Ascending aorta (tissue), 2 donors: ENCODE results near the gene ITPKB. TPM values are rescaled to one million over a fixed set of nuclear protein-coding genes. Genes with fewer than 3 reads are reported as not detected.
A peak's percentile ranks its signal among the peaks of the same experiment; 100 is the strongest.

Experiments used
- DNase-seq, 2 donors: peaks; one replicate each; pipeline ENCODE4 v3.0.0-alpha.2; 2019; ENCODE audit warnings: low spot score in 2 of 2
- H3K27ac ChIP-seq, 2 donors: fragments of 200-600 bp; sonication (generic); one replicate each; pipeline ENCODE4 v1.5.1; 2016 to 2017; ENCODE audit warnings: mild to moderate bottlenecking in 1 of 2
- H3K27me3 ChIP-seq: fragments of 200-600 bp; sonication (generic); one replicate; pipeline ENCODE4 v1.5.1; 2017
- H3K36me3 ChIP-seq, 2 donors: fragments of 200-600 bp; sonication (generic); one replicate each; pipeline ENCODE4 v1.5.1; 2016
- H3K4me1 ChIP-seq, 2 donors: fragments of 200-600 bp; sonication (generic); one replicate each; pipeline ENCODE4 v1.5.1; 2016 to 2017; ENCODE audit warnings: mild to moderate bottlenecking in 1 of 2
- H3K4me3 ChIP-seq, 2 donors: fragments of 200-600 bp; sonication (generic); one replicate each; pipeline ENCODE4 v1.5.1; 2016 to 2017; ENCODE audit warnings: mild to moderate bottlenecking in 1 of 2
- H3K9me3 ChIP-seq, 2 donors: fragments of 200-600 bp; sonication (generic); one replicate each; pipeline ENCODE4 v1.5.1; 2016
- CTCF ChIP-seq, 3 experiments: fragments of 200-600 bp in 2 of 3; fragments of 450-650 bp in 1 of 3; sonication (generic) in 2 of 3; IDR thresholded peaks; one replicate each; pipeline ENCODE4 v1.5.1; 2016 to 2019; ENCODE audit warnings: antibody characterized with exemption in 3 of 3, mild to moderate bottlenecking in 1 of 3, moderate library complexity in 1 of 3
- intact Hi-C: fragments of 100-400 bp; cut with DNase I; formaldehyde crosslinking; loops from one replicate; pipeline ENCODE4 v1.15.1; 2023
- total RNA-seq: library from RNA; depleted of rRNA; stranded (reverse); fragments of >200 nt; gene quantifications from one replicate; pipeline ENCODE4 v1.1.0, GENCODE V29; 2016

Gene ITPKB
- total RNA-seq, result 27.5 TPM

GRCh38 chr1:226738995-226739695 is at the start of gene ITPKB:
TSS of gene ITPKB (minus strand) at chr1:226739282. CDS start at chr1:226737458, 1,824 bp downstream.
- intact Hi-C loops, result loop anchor here (2.0 to 5.0 kb wide), 4 partner anchors 36 to 192 kb away; partner anchors contain the start of gene STUM
- Histone ChIP-seq H3K27ac (peak within 1 kb of the TSS; percentile 75 to 93), H3K36me3 (no peaks in the 10 kb centered on the region), H3K4me1 (peaks cover 25 to 36% of the 10 kb centered on the region in 2 donors), H3K27me3 (no peaks in the 10 kb centered on the region), H3K9me3 (no peaks in the 10 kb centered on the region), H3K4me3 (peak within 1 kb of the TSS; percentile 87 to 95)
- DNase-seq, result peak in 1 of 2 donors; percentile 70
- no peak for TF ChIP-seq CTCF (IDR thresholded peaks at IDR 0.05)

GRCh38 chr1:226787638-226788037 is 48.6 kb upstream of the ITPKB start:
- DNase-seq, result peak in 1 of 2 donors; percentile 1
- no peak for TF ChIP-seq CTCF (IDR thresholded peaks at IDR 0.05)
- H3K4me1 ChIP-seq, result no peaks in the 10 kb centered on the region
- no peak overlapping the region for H3K4me3 ChIP-seq
- no peak overlapping the region for H3K27ac ChIP-seq
- H3K27me3 ChIP-seq, result no peaks in the 10 kb centered on the region
- H3K36me3 ChIP-seq, result no peaks in the 10 kb centered on the region
- H3K9me3 ChIP-seq, result no peaks in the 10 kb centered on the region
- intact Hi-C loops, result no loop called here

GRCh38 chr1:226787071-226787470 is 48.0 kb upstream of the ITPKB start:
- Histone ChIP-seq H3K4me1 (no peaks in the 10 kb centered on the region), H3K4me3 (no peak overlapping the region), H3K9me3 (no peaks in the 10 kb centered on the region), H3K36me3 (no peaks in the 10 kb centered on the region), H3K27me3 (no peaks in the 10 kb centered on the region), H3K27ac (no peak overlapping the region)
- intact Hi-C loops, result no loop called here
- TF ChIP-seq CTCF (IDR thresholded peaks at IDR 0.05), result no peak
- no peak for DNase-seq

- H3K4me3 ChIP-seq, result no peak overlapping the region
- H3K36me3 ChIP-seq, result no peaks in the 10 kb centered on the region
- H3K27ac ChIP-seq, result no peak overlapping the region
- H3K9me3 ChIP-seq, result no peaks in the 10 kb centered on the region
- TF ChIP-seq CTCF (IDR thresholded peaks at IDR 0.05), result no peak
- intact Hi-C loops, result no loop called here
- peak in 1 of 2 donors; percentile 5 for DNase-seq
- H3K27me3 ChIP-seq, result no peaks in the 10 kb centered on the region
- no peaks in the 10 kb centered on the region for H3K4me1 ChIP-seq
These were observed 47.5 kb upstream of the ITPKB start for GRCh38 chr1:226786550-226786949.

- H3K36me3 ChIP-seq, result no peaks in the 10 kb centered on the region
- DNase-seq, result no peak
- no peak for TF ChIP-seq CTCF (IDR thresholded peaks at IDR 0.05)
- H3K27me3 ChIP-seq, result no peaks in the 10 kb centered on the region
- no peaks in the 10 kb centered on the region for H3K9me3 ChIP-seq
- H3K4me3 ChIP-seq, result no peak overlapping the region
- H3K4me1 ChIP-seq, result no peaks in the 10 kb centered on the region
- intact Hi-C loops, result no loop called here
- no peak overlapping the region for H3K27ac ChIP-seq
These were observed 46.7 kb upstream of the ITPKB start for GRCh38 chr1:226785805-226786204.
